Duodenal mucosa (tissue), 2 donors: ENCODE data around the gene C6orf132.
"Not testable (repeated sequence)": the region's sequence is repeated elsewhere in the genome, so short reads cannot be mapped to it uniquely, and the experiment has no call there.

Experiments used
- H3K27ac ChIP-seq: one replicate; pipeline ENCODE4 v1.7.0; 2013; ENCODE audit warnings: low read depth, low read length
- H3K27me3 ChIP-seq, 2 donors: one replicate each; pipeline ENCODE4 v1.7.0; 2013; ENCODE audit warnings: low read length in 2 of 2, control low read depth in 1 of 2; ENCODE audit not compliant: insufficient read depth in 2 of 2, control insufficient read depth in 1 of 2
- H3K36me3 ChIP-seq, 2 donors: one replicate each; pipeline ENCODE4 v1.7.0; 2013; ENCODE audit warnings: low read length in 2 of 2, control low read depth in 1 of 2; ENCODE audit not compliant: insufficient read depth in 2 of 2, control insufficient read depth in 1 of 2
- H3K4me1 ChIP-seq, 2 donors: one replicate each; pipeline ENCODE4 v1.7.0; 2013; ENCODE audit warnings: low read length in 2 of 2, control low read depth in 1 of 2; ENCODE audit not compliant: insufficient read depth in 2 of 2, control insufficient read depth in 1 of 2
- H3K4me3 ChIP-seq, 2 donors: one replicate each; pipeline ENCODE4 v1.7.0; 2013; ENCODE audit warnings: low read length in 2 of 2, low read depth in 1 of 2
- H3K9ac ChIP-seq, 2 donors: one replicate each; pipeline ENCODE4 v1.7.0; 2013; ENCODE audit warnings: low read length in 2 of 2, low read depth in 1 of 2
- H3K9me3 ChIP-seq, 2 donors: one replicate each; pipeline ENCODE4 v1.7.0; 2013; ENCODE audit warnings: low read length in 2 of 2, control low read depth in 1 of 2; ENCODE audit not compliant: control insufficient read depth in 1 of 2

The C6orf132 gene

DNA sequence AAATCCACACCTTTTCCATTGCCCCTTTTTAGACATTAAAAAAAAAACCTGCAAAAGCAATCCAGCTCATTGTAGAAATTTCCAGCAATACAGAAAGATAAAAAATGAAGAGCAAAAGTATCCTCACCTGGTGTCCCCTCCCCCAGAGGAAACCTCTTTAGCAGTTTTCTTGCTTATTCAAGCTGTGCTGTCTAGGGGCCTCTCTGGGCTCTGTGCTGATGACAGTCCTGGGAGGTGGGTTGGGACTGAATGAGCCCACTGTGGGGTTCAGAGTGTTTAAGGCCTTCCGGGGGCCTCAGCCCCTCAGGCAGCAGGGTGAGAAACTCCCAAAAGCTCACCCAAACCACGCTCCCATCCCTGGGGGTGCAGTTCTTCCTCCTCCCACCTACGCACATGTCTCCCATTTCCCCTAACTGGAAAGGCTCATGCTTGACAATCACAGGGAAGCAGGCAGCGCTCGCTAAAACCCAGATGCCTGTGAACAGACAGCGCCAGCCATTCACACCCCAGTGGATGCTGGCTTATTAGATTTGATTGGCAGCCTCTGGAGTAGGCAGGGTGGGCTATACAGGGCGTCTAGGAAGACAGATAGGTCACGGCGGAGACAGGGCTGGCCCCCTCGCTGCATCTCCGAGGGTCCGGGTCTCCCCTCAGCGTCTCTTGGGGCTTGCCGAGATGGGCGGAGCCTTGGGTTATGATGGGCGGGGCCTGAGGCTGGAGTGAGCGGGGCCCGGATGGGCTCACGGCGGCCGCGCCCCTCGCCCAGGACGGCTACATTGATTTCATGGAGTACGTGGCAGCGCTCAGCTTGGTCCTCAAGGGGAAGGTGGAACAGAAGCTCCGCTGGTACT lies 35.3 kb upstream of the C6orf132 start:
- no peaks in the 10 kb centered on the region for H3K4me1 ChIP-seq
- H3K9me3 ChIP-seq, result no peaks in the 10 kb centered on the region
- H3K9ac ChIP-seq, result no peak overlapping the region
- H3K36me3 ChIP-seq, result no peaks in the 10 kb centered on the region
- no peaks in the 10 kb centered on the region for H3K27me3 ChIP-seq
- no peak overlapping the region for H3K27ac ChIP-seq
- no peak overlapping the region for H3K4me3 ChIP-seq

- H3K27ac ChIP-seq, result no peak overlapping the region
- no peaks in the 10 kb centered on the region for H3K4me1 ChIP-seq
- H3K9me3 ChIP-seq, result no peaks in the 10 kb centered on the region
- no peaks in the 10 kb centered on the region for H3K36me3 ChIP-seq
- no peaks in the 10 kb centered on the region for H3K27me3 ChIP-seq
- H3K9ac ChIP-seq, result no peak overlapping the region
- no peak overlapping the region for H3K4me3 ChIP-seq
Measured at GRCh38 chr6:42176981-42177380, 34.6 kb upstream of the C6orf132 start.

GRCh38 chr6:42175860-42176259 lies 33.4 kb upstream of the C6orf132 start:
- no peak overlapping the region for H3K9ac ChIP-seq
- no peaks in the 10 kb centered on the region for H3K27me3 ChIP-seq
- no peaks in the 10 kb centered on the region for H3K4me1 ChIP-seq
- H3K4me3 ChIP-seq, result no peak overlapping the region
- no peak overlapping the region for H3K27ac ChIP-seq
- no peaks in the 10 kb centered on the region for H3K36me3 ChIP-seq
- H3K9me3 ChIP-seq, result no peaks in the 10 kb centered on the region

DNA sequence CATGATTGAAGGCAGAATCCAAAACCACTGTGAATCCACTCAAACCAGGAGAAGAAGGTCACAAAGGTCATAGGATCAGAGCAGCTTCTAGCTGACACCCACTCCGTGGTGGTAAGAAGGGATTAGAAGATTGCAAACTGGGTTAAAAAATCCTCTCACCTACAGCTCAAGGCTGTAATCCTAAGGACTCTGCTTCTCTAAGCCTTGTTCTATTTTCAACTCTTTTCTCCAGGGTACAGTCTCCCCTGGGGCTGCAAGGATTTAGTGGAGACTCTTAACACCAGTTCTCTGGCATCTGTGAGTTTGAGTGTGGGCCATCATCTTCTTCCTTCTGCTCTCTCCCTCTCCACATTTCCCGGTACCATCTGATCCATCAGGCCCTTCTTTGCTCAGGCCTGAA lies 30.7 kb upstream of the C6orf132 start, which contains the start of gene GUCA1A:
GUCA1A (plus strand) TSS at position 264 of the 400 bp plus-strand sequence. CDS start 250 bp downstream, outside the sequence.
- Histone ChIP-seq H3K4me3 (no peak within 1 kb of the TSS), H3K9ac (no peak within 1 kb of the TSS), H3K9me3 (no peaks in the 10 kb centered on the region), H3K27me3 (no peaks in the 10 kb centered on the region), H3K36me3 (no peaks in the 10 kb centered on the region), H3K4me1 (no peaks in the 10 kb centered on the region), H3K27ac (no peak within 1 kb of the TSS)

DNA sequence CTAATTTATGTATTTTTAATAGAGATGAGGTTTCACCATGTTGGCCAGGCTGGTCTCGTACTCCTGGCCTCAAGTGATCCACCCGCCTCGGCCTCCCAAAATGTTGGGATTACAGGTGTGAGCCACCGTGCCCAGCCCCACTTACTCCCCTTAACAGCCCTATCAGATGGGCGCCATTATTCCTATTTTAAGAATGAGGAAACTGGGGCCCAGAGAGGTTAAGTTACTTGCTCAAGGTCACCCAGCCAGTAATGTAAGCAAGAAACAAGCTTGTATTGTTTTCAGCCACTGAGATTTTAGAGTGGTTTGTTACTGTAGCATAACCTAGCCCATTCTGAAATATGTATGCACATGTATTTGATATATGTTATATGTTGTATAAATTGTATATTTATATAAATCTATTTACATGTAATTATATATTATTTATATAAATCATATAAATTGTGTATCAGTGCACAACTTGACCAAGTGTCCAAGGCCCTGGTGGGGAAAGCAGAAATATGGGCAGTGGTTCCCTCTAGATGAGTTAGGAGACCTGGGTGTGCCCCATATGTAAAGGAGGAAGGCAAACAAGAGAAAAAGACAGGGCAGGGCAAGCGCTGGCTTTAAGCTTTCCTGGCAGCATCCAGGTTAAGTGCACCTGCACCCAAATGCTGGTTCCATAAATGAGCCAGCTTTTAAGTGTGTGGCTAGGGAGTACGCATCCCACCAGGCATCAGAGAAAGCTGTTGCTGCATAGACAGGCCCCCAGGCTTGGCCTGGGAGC lies 29.6 kb upstream of the C6orf132 start:
- H3K4me1 ChIP-seq, result peaks cover 0 to 1% of the 10 kb centered on the region in 2 donors
- no peak overlapping the region for H3K4me3 ChIP-seq
- no peaks in the 10 kb centered on the region for H3K27me3 ChIP-seq
- no peaks in the 10 kb centered on the region for H3K9me3 ChIP-seq
- no peak overlapping the region for H3K9ac ChIP-seq
- H3K27ac ChIP-seq, result no peak overlapping the region
- no peaks in the 10 kb centered on the region for H3K36me3 ChIP-seq

GRCh38 chr6:42169780-42170179 lies 27.4 kb upstream of the C6orf132 start:
- H3K9ac ChIP-seq, result not testable (repeated sequence)

DNA sequence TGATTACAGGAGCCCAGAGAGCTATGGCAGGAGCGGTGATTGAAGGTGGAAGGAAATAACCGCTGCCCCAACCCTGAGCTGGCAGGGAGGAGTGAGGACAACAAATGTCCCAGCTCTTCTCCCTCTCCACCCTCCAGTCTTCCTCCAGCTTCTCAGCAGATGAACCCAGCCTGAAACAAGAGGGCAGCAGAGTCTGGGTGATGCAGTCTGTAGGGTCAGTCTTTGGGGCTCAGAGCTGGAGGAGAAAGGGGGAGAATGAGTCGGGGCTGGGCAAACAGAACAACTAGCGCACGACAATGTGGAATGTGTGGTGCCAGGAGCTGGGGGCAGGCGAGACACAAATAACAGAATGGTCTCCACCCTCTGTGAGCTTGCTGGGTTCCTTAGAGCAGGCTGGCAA lies 26.2 kb upstream of the C6orf132 start:
- no peak overlapping the region for H3K9ac ChIP-seq
- H3K27me3 ChIP-seq, result no peaks in the 10 kb centered on the region
- H3K27ac ChIP-seq, result no peak overlapping the region
- no peaks in the 10 kb centered on the region for H3K36me3 ChIP-seq
- H3K4me1 ChIP-seq, result peaks cover 0 to 5% of the 10 kb centered on the region in 2 donors
- no peaks in the 10 kb centered on the region for H3K9me3 ChIP-seq
- no peak overlapping the region for H3K4me3 ChIP-seq

More at GRCh38 chr6:42169780-42170179, 27.4 kb upstream of the C6orf132 start:
- H3K27ac ChIP-seq, H3K4me3 ChIP-seq, H3K27me3 ChIP-seq, H3K4me1 ChIP-seq, H3K9me3 ChIP-seq, H3K36me3 ChIP-seq: not testable (repeated sequence)

- no peaks in the 10 kb centered on the region for H3K27me3 ChIP-seq
- no peaks in the 10 kb centered on the region for H3K36me3 ChIP-seq
- no peaks in the 10 kb centered on the region for H3K9me3 ChIP-seq
- H3K4me1 ChIP-seq, result peaks cover 0 to 5% of the 10 kb centered on the region in 2 donors
- H3K4me3 ChIP-seq, result no peak overlapping the region
- no peak overlapping the region for H3K9ac ChIP-seq
- H3K27ac ChIP-seq, result no peak overlapping the region
Measured at GRCh38 chr6:42166444-42167141, 24.2 kb upstream of the C6orf132 start.

DNA sequence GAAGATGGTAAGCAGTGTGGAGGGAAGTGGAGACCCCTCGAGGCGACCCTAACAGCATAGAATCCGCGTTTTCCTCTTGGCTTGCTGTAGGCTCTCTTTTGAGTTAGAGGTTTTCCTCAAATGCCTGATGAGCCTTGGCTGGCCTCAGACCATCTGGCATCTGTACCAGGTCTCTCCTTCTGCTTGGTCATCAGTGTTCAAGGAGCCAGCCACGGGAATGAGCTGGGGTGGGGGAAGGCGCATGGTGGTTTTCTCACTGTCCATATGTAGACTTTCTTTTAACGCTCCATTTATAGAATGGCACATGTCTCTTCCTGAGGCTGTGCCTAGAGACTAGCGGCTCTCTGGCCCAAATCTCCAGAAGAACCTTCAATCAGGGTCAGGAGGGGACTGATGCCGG lies 22.6 kb upstream of the C6orf132 start:
- no peaks in the 10 kb centered on the region for H3K36me3 ChIP-seq
- H3K27ac ChIP-seq, result no peak overlapping the region
- no peaks in the 10 kb centered on the region for H3K27me3 ChIP-seq
- no peaks in the 10 kb centered on the region for H3K9me3 ChIP-seq
- peaks cover 0 to 5% of the 10 kb centered on the region in 2 donors for H3K4me1 ChIP-seq
- H3K4me3 ChIP-seq, result no peak overlapping the region
- no peak overlapping the region for H3K9ac ChIP-seq

GRCh38 chr6:42163981-42164380 lies 21.6 kb upstream of the C6orf132 start:
- H3K4me1 ChIP-seq, result peaks cover 0 to 9% of the 10 kb centered on the region in 2 donors
- no peaks in the 10 kb centered on the region for H3K9me3 ChIP-seq
- H3K4me3 ChIP-seq, result no peak overlapping the region
- H3K27me3 ChIP-seq, result no peaks in the 10 kb centered on the region
- no peak overlapping the region for H3K27ac ChIP-seq
- no peaks in the 10 kb centered on the region for H3K36me3 ChIP-seq
- H3K9ac ChIP-seq, result no peak overlapping the region
